ENCODE results near the gene FBXW5.
A peak's percentile ranks its signal among the peaks of the same experiment; 100 is the strongest.

The FBXW5 gene

DNA sequence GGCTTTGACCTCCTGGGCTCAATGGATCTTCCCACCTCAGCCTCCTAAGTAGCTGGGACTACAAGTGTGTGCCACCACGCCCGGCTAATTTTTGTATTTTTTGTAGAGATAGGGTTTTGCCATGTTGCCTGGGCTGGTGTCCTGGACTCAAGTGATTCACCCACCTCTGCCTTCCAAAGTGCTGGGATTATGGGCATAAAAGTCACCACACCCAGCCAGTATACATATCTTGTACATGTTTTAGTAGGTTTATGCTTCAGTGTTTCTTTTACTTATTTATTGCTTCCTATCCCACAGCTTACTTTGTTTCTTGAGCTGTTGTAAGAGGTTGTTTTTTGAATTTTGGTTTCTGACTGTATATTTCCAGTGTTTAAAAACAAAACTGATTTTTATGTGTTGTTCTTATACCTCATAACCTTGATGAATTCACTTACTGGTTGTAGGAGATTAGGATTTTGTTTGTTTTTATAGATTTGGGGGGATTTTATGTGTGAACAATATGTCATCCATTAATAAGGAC, 12.9 kb downstream of the FBXW5 start:
- no peak for DNase-seq

DNA sequence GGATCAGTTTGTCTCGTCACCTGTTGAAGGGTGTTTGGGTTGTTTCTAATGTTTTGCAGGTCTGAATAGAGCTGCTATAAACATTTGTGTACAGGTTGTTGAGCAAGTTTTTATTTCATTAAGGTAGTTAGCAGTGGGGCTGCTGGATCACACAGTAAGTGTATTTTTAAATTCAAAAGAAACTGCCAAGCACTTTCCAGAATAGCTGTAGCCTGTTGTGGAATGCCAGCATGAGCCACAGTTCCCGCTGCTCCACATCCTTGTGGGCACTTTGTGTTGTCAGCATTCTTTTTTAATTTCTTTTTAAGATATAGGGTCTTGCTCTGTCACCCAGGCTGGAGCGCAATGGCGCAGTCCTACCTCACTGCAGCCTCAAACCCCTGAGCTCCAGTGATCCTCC, 14.5 kb downstream of the FBXW5 start:
- no peak for DNase-seq

DNA sequence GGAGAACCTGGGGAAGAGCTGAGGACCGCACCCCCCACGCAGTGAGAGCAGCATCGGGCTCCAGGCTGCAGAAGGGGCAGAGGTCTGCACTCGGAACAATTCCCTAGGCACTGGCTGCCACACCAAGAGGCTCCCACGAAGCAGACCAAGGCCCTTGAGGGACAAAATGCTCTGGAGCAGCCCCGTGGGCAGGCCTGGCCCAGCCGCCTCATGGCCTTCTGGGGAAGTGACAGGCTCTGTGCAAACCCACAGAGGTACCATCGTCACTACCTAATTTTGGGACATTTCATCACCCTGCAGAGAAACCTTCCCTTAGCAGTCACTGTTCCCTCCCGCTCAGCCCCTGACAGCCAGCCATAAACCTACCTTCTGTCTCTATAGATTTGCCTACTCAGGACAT, 15.9 kb downstream of the FBXW5 start:
- DNase-seq: no peak

DNA sequence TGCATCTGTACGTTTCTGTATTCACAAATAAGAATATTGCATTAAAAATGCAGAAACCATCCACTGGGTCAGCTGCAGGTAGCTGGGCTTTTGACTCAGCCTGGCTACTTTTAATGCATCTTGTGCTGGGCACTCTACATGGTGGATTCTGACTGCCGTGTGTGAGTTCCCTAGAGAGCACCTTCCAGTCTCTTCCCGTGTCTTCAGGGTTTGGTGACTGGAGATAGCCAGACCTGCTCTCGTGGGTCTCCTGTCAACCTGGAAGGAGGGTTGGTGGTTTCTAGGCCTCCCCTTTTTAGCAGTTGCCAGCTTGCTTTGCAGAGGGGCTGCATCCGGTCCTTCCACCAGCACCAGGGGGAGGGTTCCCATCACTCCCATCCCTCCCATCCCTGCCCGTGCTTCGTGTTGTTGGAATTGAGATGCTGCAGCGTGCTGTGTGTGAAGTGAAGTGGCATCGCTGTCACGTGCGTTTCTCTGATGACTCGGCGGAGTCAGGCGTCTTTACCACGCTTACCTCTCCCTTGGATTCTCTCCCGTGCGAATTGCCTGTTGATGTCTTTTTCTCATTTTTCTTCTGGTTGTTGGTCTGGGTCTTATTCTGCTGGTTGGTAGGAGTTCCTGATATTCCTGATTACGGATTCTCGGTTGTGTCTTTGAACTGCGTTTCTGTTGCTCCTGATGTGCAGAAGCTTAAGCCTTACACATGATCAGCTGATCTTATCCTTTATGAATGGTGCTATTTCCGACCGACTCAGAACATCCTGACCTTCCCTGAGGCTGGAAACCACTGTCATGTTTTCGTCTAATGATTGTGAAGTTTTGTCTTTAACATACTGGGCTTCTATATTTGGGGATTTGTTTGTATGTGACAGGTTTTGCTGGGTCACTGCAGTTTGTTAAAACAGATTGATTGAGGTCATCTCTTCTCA, 16.9 kb downstream of the FBXW5 start:
- no peak for DNase-seq

DNA sequence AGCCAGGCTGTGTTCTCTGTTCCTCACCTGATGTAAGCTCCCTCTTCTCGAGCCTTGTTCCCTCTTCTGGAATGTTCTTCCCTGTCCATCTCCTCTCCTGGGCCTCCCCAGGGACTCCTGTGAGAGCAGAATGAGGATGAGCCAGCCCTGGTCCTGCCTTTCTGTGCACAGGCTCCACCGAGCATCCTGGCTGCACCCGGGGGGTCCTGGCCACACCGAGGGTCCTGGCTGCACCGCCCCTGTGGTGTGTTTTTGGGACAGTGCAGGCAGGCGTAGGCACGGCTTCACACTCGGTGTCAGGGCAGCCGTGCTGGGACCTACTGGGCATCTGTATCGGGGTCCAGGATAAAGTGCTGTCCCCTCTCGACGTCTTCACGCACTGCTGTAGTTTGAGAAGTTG, 17.8 kb downstream of the FBXW5 start:
- no peak for DNase-seq

DNA sequence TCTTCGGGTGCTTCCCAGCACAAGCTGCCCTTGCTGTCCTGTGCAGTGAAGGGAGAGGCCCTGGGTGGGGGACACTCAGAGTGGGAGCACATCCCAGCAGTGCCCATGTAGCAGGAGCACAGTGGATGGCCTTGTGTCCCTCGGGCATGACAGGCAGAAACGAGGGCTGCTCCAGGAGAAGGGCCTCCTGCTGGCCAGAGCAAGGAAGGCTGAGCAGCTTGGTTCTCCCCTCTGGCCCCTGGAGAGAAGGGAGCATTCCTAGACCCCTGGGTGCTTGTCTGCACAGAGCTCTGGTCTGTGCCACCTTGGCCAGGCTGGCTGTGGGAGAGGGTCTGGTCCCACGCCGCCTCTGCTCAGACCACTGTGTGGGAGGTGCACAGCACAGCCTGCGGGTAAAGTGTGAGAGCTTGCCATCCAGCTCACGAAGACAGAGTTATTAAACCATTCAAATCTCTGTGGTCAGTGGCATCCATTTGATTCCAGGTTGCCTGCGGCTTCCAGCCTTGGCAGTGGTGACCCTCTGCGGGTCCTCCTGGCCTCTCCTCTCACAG, 18.3 kb downstream of the FBXW5 start:
- DNase-seq: no peak

DNA sequence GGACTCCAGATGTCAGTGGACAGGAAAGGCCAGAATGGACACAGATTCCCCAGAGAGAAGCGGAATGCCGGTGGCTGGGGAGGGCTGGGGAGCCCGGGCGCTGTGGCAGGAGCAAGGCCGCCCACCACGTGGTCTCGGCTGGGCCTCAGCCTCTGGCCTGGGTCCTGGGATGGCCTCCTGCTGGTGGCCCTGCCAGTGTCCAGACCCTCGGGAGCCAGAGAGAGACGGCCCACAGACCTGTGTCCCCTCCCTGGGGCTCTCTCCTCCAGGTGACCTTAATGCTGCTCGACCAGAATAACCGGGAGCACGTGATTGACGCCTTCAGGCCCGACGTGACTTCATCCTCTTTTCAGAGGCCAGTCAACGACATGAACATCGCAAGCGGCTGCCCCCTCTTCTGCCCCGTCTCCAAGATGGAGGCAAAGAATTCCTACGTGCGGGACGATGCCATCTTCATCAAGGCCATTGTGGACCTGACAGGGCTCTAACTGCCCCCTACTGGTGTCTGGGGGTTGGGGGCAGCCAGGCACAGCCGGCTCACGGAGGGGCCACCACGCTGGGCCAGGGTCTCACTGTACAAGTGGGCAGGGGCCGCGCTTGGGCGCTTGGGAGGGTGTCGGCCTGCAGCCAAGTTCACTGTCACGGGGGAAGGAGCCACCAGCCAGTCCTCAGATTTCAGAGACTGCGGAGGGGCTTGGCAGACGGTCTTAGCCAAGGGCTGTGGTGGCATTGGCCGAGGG, 19.0 kb downstream of the FBXW5 start:
- DNase-seq: no peak

DNA sequence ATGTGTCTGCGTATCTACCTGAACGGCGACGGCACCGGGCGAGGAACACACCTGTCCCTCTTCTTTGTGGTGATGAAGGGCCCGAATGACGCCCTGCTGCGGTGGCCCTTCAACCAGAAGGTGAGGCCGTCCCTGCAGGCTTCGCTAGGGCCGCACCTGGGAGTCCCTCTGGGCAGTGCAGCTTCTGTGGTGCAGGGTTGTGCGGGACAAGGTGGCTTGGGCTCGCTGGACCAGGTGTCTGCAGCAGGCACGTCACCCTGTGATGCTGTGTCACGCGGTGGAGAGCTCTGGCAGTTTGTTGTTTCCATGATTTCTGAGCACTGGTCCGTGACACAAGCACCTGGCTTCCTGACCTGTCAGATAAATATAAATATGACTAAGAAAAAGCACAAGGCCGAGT, 20.7 kb downstream of the FBXW5 start:
- no peak for DNase-seq

DNA sequence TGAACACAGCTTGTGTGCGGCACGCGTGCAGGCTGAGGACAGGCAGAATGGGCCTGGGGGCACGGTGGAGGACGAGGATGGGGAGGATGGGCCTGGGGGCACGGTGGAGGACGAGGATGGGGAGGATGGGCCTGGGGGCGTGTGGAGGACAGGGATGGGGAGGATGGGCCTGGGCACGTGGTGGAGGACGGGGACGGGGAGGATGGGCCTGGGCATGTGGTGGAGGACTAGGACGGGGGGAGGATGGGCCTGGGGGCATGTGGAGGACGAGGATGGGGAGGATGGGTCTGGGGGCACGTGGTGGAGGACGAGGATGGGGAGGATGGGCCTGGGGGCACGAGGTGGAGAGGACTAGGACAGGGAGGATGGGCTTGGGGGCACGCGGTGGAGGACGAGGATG, 22.0 kb downstream of the FBXW5 start:
- no peak for DNase-seq

DNA sequence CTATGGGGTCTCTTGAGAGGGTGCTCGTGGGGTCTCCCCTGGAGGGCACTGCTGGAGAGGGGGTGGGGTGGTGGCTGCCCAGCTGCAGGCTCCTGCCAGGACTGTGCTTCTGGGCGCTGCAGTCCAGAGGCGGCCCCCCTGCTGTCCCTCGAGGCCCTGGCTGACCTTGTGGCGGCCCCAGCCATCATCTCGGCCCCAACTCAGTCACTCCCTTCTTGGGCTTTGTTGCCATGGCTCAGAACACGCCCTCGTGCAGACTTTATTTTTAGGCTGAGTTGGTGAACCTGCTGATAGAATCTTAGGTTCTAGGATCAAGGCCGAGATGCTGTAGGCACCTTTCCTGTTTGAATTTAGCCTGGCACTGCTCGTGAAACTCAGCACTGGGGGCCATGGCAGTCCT, 22.8 kb downstream of the FBXW5 start:
- DNase-seq: no peak

DNA sequence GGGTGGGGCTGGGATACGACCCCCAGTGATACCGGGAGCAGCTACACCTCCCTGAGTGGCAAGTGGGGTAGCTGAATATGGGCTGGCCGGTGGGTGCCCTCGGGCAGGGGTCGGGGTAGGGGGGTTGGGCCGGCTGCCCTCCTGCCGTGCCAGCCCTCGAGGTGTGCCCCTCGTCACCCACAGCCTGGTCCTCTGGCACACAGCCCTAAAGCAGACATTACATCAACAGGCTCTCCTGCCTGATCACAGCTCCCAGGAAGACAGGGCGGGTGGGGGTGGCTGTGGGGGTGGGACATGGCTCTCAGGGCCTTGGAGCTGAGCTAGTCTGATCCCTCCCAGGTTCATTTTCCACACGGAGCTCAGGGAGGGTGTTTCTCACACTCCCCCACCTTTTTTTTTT, 23.2 kb downstream of the FBXW5 start:
- no peak for DNase-seq

DNA sequence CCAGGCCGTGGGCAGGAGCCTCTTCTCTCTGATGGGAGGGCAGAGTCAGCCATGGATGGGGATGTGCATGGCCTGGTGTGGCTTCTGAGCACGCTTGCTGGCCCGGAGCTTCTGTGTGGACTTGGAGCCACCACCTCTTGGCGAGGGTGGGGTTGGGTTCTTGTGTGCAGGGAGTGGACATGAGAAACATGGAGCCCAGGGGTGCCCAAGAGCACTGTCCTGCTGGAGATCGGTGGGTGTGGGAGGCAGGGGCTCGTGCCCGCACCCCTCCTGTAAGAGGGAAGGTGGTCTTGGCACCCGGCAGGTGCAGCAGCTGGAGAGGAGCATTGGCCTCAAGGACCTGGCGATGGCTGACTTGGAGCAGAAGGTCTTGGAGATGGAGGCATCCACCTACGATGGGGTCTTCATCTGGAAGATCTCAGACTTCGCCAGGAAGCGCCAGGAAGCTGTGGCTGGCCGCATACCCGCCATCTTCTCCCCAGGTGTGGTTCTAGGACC, 23.8 kb downstream of the FBXW5 start:
- no peak for DNase-seq

DNA sequence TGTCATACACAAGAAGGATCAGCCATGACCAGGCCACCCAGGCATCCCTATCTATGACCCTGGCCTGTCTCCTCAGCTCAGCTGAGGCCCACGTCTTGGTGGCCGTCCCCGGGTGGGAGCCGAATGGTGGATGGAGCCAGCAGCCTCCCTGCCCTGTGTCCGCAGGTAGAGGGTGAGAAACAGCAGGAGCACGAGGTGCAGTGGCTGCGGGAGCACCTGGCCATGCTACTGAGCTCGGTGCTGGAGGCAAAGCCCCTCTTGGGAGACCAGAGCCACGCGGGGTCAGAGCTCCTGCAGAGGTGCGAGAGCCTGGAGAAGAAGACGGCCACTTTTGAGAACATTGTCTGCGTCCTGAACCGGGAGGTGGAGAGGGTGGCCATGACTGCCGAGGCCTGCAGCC, 24.5 kb downstream of the FBXW5 start:
- no peak for DNase-seq

DNA sequence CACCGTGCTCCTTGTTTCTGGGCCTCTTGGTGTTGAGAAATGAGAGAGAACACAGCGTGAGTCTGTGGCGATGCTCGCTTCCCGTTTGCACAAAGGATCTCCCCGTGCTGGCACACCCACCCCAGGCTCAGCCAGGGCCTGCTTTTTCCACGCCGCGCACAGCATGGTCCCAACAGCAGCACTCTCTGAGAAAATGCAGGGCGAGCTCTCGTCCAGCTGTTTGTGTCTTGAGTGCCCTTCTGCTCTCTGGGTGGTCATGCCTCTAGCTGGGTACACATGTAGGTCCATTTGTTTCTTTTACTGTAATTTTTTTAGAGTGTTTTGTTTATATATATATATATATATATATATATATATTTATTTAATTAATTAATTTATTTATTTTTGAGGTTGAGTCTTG, 26.6 kb downstream of the FBXW5 start:
- DNase-seq: no peak

DNA sequence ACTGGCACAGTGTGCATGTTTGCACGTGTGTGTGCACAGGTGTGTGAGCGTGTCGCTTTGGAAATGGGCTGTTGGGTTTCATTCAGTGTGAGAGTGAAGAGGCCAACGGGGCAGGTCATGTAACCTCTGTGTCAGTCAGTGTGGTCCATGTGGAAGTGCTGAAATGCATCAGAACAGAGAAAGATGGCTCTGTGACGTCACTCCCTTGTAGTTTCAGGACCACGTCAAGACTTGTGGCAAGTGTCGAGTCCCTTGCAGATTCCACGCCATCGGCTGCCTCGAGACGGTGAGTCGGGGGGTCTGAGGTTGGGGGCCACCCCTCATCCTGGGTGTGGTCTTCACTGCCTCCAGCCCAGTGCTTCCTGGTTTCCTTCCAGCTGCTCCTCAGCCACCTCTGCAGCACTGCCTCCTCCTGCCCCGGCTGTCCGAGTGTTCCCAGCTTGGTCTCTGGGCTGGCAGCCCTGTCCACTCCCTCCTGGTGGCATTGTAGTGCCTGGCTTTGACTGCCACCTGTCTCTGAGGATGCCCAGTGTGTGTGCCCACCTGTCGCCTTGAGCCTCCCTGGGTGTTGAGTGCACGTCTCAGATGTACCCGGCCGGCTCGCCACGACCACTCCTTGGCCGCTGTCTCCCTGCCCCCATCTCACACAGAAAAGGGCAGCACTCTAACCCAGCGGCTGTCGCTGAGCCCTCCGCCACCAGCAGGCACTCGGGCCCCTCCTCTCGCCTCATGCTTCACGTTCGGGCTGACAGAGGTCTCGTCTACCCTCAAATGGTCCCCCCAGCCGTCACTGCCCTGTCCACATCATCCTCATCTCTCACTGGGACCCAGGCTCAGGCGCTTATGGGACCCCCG, 28.0 kb downstream of the FBXW5 start:
- peak; percentile 26 for DNase-seq

DNA sequence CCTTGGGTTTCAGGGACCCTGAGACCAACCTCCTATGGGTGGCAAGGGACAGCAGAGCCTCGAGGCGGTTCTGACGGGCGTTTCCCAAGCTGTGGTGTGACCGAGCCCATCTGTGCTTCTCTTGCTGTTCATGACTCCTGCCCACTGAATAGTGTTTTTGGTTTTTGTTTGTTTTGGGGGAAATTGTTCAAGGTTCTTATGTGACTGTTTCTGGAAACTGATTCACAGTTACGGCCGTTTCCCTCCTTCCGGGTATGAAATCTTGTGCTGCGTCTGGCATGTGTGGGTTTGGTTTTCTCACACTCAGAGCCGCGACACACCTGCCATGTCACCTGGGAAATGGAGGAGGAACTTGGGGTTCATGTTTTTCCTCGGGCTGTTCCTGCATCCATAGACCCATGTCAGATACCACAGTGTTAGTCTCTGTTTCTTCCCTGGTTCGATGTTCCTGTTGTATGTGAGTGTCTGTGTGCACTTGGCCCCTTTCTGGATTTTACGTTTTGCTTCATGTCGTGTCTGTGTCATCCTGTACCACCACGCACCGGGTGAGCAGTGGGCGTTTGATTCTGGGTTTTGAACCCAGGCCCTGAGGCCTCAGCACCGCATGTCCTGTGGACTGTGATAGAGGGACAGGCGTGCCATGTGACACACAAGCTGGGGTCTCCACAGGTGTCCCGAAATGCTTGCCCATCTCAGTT, 28.8 kb downstream of the FBXW5 start:
- DNase-seq: no peak

DNA sequence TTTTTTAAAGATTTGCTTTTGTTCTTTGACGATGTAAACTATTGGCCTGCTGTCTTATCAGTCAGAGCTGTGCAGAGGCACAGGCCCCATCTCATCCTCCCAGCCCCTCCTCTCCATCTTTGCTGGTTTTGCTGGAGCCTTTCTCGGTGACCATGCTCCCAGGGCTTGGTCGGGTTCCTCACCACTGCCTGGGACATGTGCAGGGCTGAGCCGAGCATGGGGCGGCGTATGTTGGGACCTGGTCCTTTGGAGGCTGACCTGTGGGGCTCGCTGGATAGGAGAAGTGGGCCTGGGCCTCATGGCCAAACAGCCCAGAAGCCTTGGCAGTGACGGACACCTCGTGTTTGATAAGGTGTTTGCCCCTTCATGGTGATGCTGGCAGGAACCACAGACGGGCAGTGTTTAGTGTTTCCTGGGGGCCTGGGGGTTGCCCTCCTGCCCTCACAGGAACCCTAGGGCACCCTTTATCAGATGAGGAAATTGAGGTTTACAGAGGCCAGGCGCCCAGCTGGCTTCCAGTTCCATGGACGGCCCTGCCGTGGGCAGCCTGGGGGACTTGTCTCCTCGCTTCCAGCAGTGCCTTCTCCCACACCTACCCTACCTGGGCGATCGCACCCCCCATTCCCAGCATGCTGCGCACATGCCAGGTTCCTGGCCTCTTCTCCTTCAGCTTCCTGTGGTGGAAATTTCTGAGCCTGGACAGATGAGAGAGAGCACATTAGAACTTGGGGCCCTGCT, 30.7 kb downstream of the FBXW5 start:
- no peak for DNase-seq

DNA sequence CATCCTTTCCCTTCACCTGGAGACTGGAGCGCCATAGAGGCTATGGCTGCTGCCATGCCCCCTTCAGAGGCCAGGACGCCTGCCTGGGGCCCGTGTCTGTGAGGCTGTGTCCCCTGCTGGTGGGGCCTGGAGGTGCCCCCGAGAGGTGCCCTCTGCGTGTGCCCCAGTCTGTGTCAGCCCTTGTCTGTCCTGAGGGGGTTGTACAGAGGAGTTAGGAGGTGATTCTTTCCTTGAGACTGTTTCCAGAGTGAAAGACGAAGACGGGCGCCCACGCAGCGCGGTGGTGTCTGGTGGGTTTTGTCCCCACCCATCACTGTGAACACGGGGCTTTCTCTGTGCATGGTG, 33.7 kb downstream of the FBXW5 start:
- DNase-seq: no peak

DNA sequence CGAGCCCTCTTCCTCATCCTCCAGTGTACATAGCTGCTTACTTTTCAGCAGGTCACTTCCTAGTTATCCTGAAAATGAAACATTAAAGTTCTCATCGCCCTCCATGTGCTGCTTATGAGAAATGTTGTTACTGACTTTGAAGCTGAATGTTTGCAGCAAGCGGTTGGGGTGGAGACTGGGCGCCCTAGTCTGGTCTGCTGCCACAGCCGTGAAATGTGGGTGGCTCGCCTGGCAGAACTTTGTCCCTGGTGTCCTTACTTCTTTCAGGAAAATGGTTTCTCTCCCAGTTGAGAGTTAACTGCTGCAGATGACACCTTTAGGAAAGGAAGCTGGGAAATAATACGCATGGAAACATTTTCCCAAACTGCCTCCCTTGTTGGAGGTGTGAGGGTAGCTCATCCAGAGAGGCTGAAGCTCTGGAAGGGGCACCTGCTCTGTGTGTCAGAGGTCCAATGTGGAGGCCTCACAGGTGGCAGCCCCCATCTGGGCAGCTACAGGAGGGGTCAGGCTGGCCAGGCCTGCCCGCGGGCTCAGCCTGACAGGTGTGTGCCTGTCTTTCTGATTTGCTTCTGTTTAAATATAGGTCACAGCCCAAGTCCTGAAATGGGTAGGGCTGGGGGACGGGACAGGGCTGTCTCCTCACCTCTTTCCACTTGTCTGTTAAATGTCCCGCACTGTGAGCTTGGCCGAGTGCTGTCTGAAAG, 34.2 kb downstream of the FBXW5 start:
- DNase-seq: no peak

DNA sequence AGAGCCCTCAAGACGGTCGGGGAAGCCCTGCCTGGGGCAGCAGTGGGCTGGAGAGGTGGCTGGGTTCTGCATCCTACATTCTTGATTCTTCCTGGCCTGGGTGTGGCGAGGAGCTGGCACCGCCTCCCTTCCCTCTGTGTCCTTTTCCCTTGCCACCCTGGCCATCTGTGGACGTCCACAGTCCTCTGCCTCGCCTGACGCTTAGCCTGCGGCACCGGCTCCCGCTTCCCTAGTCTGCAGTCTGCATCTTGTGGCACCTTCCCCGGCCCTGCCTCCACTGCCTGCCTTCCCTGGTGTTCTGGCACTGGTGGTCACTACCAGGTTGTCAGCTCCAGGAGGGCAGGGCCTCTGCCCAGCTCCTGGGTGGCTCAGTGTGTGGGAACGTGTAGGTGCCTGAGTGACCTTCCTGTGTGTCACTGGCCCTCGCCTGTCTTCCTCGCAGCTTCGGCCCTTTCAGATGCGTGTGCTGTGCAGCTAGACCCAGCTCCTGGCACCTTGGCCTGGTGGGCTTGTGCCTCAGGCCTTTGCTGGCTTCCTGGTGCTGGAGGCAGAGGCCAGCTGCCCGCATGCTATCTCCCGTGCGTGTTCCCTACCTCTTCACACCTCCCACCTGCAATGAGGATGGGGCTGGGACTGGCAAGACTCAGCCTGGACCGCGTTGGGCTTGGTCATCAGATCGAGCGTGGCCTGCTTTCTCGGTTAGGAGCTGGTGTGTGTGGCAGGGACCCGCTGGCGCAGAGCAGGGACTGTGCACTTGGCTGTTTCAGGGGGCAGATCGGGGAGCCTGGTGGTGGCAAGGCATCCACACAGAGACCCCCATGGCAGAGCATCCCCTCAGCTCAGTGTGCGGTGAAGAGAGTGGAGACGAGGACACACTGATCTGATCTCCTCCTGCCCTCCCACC, 37.3 kb downstream of the FBXW5 start:
- no peak for DNase-seq
